RKO (cell line): Measurements from ENCODE around the gene LINGO4.

Experiments
- DNase-seq: peaks from one replicate; pipeline ENCODE4 v3.0.0-alpha.2; 2016; ENCODE audit warnings: low spot score

The LINGO4 gene, protein sequence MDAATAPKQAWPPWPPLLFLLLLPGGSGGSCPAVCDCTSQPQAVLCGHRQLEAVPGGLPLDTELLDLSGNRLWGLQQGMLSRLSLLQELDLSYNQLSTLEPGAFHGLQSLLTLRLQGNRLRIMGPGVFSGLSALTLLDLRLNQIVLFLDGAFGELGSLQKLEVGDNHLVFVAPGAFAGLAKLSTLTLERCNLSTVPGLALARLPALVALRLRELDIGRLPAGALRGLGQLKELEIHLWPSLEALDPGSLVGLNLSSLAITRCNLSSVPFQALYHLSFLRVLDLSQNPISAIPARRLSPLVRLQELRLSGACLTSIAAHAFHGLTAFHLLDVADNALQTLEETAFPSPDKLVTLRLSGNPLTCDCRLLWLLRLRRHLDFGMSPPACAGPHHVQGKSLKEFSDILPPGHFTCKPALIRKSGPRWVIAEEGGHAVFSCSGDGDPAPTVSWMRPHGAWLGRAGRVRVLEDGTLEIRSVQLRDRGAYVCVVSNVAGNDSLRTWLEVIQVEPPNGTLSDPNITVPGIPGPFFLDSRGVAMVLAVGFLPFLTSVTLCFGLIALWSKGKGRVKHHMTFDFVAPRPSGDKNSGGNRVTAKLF

DNA sequence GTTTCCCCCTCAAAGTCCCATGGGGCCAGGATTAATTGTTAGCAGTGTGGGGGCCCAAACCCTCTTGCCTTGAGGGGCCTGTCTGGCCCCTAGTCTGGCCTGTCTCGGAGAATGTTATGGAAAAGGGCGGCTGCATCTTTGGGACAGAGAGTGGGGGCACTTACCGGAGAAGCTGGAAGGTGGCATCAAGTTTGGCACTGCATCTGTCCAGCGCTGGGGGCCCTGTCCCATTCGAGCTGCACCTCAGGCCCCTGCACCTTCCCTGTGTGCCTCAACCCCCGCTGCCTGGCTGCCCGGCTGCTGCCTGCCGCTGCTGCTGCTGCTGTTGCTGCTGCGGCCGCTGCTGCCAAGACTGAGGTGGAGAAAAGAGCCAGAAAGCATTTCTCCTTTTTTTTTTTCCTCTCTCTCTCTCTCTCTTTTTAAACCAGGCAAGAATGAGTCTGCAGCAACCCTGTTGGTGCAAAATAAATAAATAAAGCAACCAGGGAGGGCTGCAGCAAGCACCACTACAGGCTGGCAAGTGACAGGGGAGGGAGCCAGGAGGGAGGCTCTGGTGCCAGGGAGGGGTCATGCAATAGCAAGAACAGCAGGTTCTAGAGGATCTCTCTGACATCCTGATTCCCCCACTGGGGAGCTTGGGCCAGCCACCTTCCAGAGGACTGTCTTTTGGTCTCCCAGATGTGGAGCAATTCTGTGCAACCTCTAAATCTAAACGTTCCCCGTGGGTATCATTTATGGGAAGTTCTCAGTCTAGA is at the start of gene LINGO4:
Gene LINGO4 (minus strand): TSS at position 354 of the 755 bp plus-strand sequence. CDS start 2,715 bp downstream, outside the sequence.
- DNase-seq: no peak

DNA sequence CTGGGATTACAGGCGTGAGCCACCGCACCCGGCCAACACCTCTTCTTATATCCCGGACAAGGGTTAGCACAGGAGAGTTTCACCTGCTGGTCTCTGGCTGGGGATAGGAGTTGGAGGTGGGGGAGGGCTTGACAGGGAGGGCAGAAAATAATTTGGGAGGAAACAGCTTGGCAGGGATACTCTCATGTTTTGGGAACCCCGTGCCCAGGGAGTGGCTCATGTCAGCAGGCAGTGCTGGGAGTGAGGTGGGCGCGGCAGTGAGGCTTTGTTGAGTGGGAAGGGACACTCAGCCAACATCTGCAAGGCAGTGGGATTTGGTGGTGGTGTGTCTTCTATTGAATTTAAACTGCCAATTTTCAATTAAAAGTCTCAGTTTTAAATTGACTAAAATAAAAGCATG is 49.4 kb upstream of the LINGO4 start:
- DNase-seq: no peak

DNA sequence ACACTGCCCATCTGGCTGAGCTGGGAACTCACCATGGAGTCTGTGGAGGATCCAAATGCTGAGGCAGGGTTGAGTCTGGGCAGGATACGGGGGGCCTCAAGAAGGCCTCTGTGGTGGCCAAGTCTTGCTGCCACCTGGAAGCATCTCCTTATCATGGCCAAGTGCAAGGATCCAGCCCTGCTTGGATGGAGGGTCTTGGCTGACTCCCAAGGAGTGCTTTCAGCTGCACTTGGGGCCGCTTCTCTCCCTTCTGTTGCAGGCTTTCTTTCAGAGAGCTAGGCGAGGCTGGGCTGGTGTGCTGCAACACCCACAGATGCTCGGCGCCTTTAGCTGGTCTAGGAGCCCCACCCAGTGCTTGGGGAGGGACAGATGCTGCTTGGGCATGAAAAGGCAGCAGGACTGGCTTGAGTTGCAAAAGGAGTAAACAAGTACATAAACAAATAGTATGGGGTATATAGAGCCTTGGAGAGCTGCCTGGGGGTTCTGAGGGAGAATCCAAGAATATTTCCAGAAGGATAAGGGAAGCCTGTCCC is 48.3 kb upstream of the LINGO4 start, which contains the start of gene THEM5:
Gene THEM5 (minus strand): TSS at position 302 of the 533 bp plus-strand sequence. CDS start 147 bp downstream, at position 155.
- DNase-seq: no peak

DNA sequence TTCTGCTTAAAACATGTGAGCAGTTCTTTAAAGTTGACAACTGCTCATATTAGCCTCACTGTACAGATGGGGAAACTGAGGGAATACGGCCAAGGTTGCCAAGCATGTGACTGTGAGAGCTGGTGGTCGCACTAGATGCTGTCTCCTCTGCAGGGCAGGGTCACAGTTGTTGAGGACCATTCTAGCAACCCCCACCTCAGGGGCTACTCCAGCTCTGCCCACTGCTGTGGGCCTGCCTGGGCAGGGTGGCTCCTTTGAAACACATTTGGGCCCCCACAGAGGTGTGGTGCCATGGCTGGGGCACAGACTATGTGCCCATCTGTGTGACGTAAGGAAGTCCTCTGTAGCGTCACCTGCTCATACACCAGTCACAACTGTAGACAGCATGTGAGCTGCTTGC is 47.5 kb upstream of the LINGO4 start:
- no peak for DNase-seq

DNA sequence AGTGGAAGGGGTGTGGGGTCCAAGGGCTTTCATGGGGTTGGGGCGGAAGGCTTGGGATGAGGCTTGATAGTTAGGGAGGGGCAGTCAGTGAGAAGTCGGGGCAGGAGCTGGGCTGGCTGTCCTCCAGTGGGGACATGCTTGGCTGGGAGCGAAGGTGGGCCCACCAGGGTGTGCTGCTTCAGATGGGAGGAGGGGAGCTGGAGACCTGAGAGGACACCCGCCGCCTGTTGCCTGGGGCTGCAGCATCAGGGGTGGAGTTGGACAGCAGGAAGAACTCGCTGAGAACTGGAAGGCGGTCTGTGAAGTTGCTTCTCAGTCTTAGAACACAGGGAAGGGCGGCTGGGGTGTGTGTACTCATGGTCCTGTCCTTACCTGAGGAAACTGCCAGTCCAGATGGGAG is 46.7 kb upstream of the LINGO4 start:
- no peak for DNase-seq

DNA sequence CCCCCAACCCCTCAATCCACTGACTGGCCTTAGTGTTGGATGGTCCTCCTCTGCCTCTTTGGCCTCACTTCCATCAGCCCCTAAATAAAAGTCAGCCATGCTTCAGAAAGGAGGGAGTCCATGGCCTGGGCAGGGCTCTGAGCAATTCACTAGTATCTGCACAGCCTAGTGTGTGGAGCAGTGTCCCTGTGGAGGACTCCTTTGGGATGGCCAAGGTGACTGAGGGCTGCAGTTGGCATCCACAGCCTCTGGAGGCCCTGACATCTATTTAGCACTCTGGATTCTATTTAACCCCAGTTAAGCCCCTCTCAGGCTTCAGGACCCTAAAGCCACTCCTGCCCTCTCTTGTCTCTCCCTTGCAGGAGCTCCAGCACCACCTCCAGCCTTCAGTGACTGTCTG is 44.7 kb upstream of the LINGO4 start:
- no peak for DNase-seq

DNA sequence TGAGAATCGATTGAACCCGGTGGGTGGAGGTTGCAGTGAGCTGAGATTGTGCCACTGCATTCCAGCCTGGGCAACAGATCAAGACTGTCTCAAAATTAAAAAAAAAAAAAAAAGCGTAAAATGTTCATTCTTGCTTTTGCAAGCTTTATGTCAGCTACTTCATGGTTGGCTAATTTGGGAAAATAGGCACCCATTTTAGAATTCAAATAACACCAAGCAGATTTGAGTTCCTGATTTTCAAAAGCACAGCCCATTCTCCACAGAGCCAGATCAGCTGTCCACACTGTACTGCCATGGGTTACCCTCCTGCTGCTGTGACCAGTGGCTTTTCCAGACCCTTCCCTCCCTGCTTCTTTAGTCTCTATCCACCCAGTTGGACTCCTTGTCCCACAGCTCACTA is 43.9 kb upstream of the LINGO4 start:
- no peak for DNase-seq

DNA sequence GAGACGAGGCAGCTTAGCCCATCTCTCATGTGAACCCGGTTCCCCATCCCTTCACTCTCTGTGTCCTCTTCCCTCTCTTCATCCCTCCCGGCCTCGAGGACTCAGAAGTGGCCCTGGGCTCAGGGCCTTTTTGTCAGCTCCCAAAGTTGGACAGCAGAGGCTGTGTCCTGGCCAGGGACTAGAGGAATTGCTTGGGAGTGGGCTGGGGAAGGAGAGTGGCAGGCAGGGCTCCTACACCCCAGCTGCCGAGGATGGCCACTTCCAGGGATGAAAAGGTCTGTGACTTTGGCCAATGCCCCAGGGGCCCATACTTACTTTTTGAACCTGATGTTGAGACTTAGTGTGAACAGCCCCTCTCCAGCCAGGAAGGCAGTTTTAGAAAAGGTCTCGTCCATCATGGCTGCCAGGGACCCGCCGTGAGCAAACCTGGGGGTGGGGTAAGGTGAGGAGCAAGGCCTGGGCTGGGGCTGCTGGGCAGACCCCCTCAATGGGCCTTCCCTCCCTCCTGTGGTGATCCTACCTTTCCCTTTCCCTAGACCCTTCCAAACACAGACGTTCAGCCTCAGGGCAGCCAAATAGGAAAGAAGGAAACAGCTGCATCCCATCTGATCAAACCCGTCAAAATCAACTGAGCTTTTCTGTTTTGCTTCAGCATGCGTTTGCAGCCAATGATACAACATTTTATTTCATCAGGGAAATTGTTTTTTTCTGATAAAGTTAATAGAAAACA is 42.8 kb upstream of the LINGO4 start:
- no peak for DNase-seq

DNA sequence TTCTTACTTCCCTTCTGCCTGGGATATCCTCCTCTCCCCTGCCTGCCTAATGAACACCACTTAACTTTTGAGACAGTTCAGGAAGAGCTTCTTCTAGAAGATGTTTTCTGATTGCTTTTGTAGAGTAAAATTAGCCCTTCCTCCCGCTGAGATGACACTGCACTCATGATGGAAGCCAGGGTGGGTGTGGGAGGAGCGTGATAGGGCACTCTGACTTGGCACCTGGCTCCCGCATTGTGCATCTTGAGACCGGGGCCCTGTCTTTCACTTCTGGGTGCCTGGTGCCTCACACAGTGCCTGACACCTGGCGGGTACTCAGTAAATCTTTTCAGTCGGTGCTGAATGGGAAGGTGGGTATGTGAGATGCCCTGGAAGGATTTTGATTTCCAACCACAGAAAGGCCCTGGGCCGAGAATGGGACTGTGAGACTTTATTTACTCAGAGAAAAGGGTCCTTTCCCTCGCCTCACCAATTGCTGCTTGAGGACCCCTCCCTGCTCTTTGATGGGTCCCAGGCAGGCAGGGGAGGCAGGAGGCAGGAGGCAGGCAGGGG is 41.5 kb upstream of the LINGO4 start:
- DNase-seq: no peak

DNA sequence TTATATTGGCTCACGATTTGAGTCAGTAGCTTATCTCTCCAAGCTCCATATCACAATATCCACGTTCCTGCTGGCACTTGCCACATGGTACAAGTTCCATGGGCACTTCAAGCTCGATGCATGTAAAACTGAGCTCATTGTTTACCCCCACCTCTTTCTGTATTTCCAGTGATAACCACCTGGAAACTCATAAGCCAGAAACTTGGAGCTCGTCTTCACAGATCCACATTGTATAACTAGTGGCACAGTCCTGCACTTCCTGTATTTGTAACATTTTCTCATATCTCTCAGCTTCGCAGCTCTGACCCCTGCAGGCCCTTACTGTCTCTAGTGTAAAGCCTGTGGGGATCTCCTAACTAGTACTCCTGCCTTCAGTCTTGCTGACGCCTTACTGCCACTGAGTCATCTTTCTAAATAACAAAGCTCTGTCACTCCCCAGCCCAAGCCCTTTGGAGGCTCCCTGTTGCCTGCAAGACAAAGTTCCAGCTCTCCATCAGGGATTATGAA is 40.9 kb upstream of the LINGO4 start:
- peak; percentile 77 for DNase-seq

DNA sequence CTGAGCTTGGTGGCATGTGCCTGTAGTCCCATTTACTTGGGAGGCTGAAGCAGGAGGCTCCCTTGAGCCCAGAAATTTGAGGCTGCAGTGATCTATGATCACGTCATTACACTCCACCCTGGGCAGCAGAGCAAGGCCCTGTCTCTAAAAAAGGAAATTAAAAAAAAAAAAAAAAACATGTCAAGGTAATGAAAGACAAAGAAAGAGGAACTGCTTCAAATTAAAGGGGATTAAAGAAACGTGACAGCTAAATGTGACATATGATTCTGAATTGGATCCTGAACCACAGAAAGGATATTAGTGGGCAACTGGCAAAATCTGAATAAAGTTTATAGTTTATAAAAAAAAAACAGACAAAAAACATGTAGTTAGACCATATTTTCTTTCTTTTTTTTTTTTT is 38.2 kb upstream of the LINGO4 start:
- DNase-seq: no peak

DNA sequence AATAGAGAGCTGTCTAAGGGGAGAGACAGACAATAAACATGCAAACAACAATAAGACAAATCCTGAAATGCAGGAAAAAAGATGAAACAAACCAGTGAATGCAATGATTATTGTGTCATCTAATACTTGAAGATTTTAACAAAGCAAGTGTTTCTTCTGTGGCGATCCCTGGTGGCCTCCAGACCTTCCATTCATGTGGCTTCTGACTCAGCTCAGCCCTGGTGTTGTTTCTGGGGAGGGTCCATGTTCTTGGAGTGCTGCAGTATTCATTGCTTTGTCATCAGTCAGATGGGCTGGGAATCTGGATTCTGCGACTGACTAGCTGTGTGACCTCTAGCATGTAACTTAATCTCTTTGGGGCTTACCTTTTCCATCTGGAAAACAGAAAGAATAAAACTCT is 35.9 kb upstream of the LINGO4 start:
- DNase-seq: no peak

DNA sequence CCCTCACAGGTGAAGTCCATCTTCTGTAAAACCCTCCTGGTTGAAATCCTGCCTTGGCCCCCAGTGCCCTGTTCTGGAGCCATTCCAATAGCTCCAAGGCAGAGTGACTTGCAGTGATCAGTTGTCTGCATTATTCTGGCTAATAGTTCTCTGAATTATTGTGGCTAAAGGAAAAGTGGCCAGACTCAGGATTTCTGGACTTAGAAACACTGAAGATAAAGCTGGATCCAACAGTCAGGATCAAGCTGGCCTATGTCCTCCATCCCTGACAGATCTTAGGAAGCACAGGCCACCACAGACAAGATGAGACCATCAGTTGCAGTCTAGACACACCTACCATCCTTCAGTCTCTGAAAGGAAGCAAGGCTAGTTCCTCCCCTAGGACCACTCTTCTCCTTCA is 35.2 kb upstream of the LINGO4 start:
- DNase-seq: no peak

DNA sequence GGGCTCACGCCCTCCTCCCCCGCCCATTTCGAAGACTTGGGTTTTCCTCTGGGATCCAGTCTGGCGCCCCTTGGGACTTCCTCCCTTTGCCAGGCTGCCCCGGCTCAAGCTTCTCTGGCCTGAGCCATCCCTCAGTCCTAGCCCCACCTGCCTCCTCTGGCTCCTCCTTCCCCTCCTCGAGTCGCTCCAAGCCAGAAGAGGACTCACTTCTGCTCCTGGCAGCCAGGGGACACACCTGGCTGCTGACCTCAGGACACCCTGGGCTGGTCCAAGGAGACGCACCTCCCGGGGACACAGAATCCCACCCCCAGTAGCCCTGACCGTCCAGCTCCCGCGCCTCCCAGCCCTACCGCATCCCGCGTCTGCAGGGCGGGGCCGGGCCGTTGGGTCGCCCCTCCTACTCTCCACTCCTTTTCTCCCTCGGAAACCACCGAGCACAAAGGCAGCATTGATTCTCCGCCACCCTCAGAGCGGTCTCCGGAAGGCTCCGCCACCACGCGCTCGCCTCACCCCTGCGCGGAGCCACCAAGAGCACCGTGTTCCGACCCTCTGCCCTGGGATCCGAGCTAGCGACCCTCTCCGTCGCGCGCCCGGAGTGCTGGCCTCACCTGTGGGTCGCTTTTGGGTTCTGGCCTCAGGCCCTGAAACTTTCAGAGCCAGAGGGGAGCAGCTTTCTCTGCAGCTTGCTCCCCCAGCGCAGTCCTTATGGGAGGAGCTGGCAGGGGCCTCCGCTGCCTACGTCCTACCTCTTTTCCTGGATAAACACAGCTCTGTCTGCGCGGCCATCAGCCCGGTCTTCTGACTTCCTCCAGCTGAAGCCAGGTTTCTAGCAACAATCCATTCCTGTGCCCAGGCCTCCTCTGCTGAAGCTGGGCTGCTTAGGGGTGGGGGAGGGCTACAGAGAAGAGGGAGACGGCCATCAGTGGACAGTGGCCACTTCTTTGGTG is 34.5 kb upstream of the LINGO4 start, which contains the start of gene C2CD4D:
Gene C2CD4D (minus strand): TSS at position 364 of the 947 bp plus-strand sequence. CDS start 831 bp downstream, outside the sequence.
- DNase-seq: no peak

DNA sequence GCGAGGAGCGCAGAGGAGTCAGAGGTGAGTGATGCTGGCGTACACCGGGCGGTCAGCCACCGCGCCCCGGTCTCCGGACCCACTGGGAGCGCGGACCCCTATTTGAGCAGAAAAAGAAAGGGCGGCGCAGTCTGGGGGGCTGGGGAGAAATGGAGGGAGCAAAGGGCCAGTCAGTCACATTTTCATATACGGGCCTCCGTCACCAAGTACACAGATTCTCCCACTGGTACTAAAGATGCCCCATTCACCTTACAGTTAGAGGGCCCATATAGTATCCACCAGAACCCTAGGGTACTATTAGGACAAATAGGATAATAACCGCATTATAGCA is 33.8 kb upstream of the LINGO4 start:
- no peak for DNase-seq

DNA sequence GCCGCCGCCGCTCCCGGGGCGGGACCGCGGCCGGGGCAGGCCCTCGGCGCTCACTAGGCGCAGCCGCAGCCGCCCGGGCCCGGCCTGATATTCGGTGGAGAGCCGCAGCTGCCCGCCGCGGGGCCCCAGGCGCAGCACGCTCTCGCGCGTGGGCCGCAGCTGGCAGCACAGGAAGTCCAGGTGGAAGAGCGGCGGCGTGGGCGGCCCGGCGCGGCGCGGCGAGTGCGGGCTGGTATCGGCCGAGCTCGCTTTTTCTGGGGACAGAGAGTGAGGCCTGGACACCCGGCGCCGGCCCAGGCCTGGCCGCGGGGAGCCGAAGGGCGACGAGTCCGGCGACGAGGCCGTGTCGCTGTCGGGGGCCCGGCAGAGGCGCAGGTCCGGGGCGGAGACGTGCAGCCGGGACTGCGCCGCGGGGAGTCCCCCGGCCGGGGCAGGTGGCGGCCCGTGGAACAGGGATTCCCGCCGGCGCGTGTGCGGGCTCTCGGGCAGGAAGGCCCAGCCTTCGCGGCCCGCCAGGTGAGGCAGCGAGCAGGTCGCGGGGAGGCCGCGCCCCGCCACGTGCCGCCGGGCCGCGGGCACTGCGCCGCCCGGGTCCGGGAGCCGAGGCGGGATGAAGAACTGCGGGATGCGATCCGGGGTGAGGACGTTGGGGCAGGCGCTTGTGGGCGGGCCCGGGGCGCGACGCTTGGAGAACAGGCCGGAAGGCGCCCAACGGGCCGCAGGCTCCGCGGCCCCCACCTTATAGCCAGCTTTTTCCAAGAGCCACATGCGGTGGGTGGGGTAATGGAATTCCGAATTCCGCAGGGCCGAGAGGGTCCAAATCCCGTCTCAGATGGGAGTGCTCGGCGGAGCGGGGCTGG is 33.2 kb upstream of the LINGO4 start:
- DNase-seq: no peak

DNA sequence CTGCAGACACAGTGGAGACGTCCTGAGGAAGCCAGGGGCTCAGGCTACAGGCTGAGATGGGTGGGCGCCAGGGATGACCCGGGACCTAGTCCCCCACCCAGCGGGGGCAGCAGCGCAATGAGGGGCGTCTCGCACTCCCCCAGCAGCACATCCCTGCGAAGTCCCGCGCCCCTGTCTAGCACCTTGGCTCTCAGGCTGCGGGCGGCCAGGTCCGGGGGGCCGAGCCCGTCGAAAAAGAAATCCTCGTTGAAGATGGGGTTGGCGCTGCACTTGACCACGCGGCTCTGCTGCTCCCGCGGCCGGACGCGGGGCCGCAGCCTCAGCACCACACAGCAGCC is 32.6 kb upstream of the LINGO4 start:
- DNase-seq: no peak

DNA sequence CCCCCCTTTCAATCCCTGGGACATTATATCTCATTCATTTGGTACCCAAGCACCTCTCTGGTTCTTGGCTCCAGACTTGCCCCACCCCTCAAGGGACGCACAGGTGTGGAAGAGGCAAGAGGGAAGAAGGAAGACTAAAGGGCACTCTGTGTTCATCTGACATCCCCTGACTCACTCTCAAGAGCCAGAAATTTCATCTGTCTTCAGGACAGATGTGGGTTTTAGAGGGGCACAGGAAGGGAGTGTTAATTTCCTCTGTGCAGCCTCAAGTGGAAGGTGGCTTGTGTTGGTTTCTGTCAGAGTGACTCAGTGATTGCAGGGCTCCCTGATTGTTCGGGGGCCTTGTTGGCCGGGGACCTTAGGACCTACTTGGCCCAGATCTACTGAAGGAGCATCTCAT is 32.0 kb upstream of the LINGO4 start:
- no peak for DNase-seq

DNA sequence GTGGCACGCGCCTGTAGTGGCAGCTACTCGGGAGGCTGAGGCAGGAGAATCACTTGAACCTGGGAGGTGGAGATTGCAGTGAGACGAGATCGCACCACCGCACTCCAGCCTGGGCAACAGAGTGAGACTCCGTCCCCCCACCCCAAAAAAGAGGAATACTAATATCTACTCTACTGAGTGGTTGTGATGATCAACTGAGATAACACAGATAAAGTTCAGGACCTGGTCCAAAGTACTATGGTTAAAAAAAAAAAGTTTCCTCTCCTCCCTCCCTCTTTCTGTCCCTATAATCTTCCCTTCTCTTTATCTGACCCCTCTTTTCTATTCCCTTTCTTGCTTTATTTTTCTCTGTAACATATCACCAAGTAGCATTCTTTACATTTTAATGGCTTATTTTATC is 30.4 kb upstream of the LINGO4 start:
- DNase-seq: no peak
